Measurements from ENCODE around the gene ZCCHC10.
"Not testable (repeated sequence)": the region's sequence is repeated elsewhere in the genome, so short reads cannot be mapped to it uniquely, and the experiment has no call there.

ZCCHC10 gene

GRCh38 chr5:133025804-133026663 is at the start of gene ZCCHC10:
Gene ZCCHC10 (minus strand): TSS chr5:133026549. CDS start chr5:133026537, 12 bp downstream.
- DNase-seq = peak; percentile 95

DNA sequence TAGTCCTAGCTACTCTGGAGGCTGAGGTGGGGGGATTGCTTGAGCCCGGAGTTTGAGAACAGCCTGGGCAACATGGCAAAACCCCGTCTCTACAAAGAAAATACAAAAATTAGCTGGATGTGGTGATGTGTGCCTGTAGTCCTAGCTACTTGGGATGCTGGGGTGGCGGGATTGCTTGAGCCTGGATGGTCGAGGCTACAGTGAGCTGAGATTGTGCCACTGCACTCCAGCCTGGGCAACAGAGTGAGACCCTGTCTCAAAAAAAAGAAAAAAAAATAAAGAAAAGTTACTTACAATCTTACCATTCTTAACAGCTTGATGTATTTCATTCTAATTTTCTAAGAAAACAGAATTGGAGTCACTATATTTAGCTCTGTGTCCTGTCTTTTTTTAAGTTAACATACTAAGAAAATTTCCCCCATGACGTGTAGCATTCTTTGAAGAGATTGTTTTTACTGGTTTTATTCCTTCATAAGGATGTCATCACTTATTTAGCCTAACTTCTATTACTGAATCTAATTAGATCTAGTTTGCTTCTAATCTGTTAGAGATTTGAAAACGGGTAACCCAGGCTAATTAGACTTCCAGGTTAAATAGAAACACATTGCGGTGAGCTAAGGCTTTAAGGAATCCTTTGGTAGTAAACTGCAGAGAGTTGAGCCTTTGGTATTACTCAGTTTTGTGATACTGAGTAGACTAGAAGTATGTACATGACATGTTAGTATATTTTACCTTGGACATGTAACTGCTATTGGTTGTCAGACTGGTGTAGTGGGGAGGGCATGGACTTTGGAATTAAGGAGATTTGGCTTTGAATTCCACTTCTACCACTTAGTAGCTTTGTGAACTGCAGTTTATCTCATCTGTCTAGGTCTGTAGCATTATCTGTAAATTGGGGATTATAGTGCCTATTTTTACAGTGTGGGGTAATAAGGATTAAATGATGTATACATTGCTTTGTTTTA is 49.5 kb upstream of the ZCCHC10 start:
- DNase-seq = no peak

DNA sequence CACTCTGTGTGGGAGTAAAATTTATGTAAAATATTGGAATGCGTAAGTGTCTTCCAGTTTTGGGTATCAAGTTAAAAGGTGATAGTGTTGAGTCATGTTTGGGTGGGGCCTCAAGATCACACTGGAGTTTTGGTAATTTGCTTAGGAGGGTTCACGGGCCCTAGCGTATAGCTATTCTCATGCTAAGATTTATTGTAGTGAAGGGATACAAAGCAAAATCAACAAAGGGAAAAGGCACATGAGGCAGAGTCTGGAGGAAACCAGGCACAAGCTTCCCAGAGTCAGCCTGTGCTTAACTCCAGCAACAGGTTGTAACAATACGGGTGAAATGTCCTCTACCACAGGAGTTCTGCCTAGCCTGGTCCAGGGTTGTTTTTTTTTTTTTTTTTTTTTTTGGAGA is 45.7 kb upstream of the ZCCHC10 start:
- no peak for DNase-seq

GRCh38 chr5:133066045-133066444 is 39.7 kb upstream of the ZCCHC10 start:
- DNase-seq = no peak

DNA sequence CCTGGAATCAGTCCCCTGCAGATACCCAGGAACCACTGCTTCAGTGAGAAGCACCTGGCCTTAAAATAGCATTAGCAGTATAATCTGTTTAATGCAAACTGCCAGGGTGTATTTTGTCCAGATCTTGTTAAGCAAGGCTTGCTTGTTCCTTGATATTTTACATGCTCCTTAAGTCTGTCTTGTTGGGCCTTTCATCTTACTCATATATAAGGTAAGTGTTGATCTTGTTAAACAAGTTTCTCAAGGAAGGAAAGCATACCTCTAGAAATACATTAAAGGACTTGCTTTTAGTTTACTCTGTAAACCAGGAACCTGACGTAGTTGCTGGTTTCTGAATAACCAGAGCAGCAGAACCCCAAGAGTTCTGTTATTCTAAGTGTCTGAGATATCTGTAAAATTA is 39.1 kb upstream of the ZCCHC10 start:
- no peak for DNase-seq

GRCh38 chr5:133063965-133064364 is 37.6 kb upstream of the ZCCHC10 start:
- DNase-seq = no peak

DNA sequence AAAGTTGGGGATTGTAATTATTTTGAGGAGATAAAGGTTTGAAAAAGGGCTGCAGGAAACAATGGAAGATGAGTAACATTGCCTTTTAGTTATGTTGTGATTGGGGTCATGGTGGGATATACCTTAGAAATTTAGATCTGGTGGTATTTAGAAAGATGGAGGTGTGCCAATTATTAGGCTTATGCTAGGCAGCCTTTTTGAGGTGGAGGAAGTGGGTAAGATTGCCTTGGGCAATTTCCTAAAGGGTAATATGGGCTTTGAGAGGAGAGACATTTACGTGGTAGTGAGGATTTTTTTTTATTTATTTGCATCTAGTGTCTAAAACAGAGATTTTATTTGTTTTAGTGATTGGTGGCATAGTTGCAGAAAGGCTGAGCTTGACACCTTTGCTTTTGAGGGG is 35.9 kb upstream of the ZCCHC10 start:
- no peak for DNase-seq

DNA sequence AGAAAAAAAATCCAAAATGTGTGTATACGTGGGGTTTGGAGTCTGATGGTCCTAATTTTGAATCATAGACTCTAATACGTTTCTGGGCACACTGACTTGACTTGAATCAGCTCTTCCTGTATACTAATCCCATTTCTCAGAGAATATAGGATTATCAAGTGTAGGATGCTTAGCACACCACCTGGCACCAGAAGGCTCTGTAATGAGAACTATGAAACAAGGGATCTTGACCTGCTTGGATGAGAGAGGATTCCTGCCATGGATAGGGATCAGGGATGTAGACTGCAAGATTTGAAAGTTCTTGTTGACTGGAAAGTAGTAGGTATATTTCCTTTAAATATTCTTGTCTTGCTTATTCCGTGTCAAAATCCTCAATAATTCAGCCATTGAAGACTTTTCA is 33.3 kb upstream of the ZCCHC10 start:
- no peak for DNase-seq

- no peak for DNase-seq
Observed at GRCh38 chr5:133056891-133057290, 30.5 kb upstream of the ZCCHC10 start.

DNA sequence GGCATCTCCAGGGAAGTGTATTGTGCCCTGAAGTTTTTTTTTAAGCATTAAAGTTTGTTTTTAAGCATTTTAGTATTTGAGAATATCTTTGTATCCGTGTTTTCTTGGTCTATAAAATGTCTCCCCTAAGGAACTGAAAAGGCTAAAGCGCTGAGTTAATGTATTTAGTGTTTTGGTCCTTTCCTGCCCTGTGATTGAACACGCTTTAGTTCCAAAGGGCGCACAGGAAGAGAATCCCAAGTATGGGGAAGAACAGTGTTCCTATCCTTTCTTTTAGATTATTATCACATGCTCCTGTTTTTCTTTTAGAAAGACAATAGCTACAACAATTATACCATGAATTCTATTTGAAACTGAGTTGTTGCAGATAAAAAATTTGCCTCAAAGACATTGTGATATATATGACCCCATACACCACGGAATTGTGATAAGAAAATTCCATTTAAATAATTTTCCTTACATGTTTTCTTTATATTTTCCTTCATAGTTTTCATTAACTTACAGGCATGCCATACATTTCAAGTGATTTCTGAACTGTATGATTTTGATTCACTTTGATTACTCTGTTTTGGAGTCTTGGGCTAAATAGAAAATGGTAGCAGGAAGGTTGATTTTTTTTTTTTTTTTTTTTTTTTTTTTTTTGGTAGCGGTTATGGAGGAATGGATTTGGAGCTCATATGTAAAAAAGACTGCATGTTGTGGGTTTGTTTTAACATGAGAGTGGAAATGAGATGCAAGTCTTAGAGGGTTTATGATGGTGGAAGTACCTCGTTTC is 28.5 kb upstream of the ZCCHC10 start:
- no peak for DNase-seq

DNA sequence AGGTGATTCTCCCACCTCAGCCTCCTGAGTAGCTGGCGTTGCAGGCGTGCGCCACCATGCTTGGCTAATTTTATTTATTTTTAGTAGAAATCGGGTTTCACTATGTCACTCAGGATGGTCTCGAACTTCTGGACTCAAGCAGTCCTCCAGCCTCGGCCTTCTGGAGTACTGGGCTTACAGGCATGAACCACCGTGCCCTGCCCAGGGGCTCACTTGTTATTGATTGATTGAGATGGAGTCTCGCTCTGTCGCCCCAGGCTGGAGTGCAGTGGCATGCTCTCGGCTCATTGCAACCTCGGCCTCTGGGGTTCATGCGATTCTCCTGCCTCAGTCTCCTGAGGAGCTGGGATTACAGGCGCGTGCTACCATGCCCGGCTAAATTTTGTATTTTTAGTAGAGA is 27.1 kb upstream of the ZCCHC10 start:
- DNase-seq = no peak

- DNase-seq = peak; percentile 83
Observed at GRCh38 chr5:133052317-133053175, 26.2 kb upstream of the ZCCHC10 start.

DNA sequence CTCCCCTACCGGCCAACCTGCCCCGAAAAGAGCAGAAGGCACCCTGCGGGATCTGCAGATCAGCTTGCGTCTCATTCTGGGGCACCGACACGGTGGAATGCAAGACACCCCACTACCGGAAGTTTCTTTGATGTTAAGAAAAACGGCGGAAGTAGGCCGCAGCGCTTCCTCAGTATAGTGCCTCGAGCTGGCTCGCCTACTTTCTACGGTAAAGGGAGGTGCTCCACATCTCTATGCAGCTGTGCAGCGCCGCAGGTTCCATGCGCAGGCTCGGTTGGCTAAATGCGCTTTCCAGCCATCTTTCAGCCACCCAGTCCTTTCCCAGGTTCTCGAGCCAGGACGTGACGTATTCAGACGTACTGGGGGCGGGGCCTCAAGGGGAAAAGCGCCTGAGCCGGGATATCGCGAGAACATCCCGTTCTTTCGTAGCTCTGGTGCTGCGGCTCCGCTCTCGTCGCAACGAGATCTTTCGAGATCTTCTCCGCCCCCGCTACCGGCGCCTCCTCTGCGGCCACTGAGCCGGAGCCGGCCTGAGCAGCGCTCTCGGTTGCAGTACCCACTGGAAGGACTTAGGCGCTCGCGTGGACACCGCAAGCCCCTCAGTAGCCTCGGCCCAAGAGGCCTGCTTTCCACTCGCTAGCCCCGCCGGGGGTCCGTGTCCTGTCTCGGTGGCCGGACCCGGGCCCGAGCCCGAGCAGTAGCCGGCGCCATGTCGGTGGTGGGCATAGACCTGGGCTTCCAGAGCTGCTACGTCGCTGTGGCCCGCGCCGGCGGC is 25.4 kb upstream of the ZCCHC10 start, which contains the start of gene HSPA4:
Gene HSPA4, plus strand, starts transcription at position 472 of the 775 bp plus-strand sequence. Its CDS starts 238 bp downstream, at position 710.
- DNase-seq = peak; percentile 98

DNA sequence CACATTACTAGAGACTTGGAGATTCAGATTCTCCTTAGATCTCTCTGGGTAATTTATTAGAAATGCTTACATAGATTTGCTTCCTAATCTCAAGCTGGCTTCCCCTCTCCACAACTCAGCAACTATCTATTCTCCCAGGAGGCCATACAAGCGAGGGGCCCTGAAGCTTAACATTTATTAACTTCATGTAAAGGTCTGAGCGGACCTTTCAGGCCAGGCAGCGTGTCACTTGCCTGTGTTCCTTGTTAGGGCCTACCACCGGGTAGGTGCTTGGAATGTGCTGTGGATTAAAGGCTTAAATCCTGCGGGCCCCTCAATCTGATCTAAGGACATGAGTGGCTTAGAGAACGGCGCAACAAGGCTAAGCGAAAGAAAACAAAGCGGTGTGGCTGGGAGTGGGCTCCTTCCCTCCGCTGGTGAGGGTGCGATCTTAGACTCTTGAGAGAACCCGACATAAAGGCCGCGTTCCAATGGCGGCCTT is 24.8 kb upstream of the ZCCHC10 start:
- no peak for DNase-seq

GRCh38 chr5:133050521-133050920 is 24.2 kb upstream of the ZCCHC10 start:
- DNase-seq = peak; percentile 14

DNA sequence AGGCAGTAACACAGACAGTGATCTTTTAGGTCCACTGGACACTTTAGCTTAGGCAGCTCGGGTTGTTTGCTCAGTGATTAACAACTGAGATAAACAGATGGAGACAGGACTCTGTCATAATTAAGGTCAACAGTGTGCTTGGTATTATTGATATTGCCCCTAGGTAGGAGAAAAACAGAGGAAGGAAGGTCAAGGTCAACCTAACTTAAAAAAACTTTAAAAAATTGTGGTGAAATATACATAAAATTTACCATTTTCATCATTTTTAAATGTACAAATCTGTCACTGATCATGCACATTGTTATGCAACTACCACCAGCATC is 23.3 kb upstream of the ZCCHC10 start:
- no peak for DNase-seq

- no peak for DNase-seq
Observed at GRCh38 chr5:133048993-133049725, 22.8 kb upstream of the ZCCHC10 start.

GRCh38 chr5:133047404-133047803 is 21.1 kb upstream of the ZCCHC10 start:
- DNase-seq = no peak

DNA sequence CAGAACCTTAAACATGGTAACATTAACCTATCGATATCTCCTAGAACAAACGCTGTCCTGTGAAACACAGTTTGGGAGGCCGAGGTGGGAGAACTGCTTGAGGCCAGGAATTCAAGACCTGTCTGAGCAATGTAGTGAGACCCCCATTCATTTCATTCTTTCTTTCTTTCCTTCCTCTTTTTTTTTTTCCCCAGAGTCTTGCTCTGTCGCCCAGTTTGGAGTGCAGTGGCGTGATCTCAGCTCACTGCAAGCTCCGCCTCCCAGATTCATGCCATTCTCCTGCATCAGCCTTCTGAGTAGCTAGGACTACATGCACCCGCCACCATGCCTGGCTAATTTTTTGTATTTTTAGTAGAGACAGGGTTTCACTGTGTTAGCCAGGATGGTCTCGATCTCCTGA is 20.2 kb upstream of the ZCCHC10 start:
- DNase-seq = not testable (repeated sequence)

- DNase-seq = no peak
Observed at GRCh38 chr5:133041910-133042309, 15.6 kb upstream of the ZCCHC10 start.

Measured in activated CD4-positive, alpha-beta T cell treated with anti-CD3 and anti-CD28 coated beads for 48 hours (primary cell).